GM23248 (cell line): Measurements from ENCODE around the gene BRD3.

Experiments used
- EZH2 ChIP-seq: fragments of 200-600 bp; sonication (generic); IDR thresholded peaks from 2 replicates; pipeline ENCODE4 v1.6.1; 2018; ENCODE audit warnings: antibody characterized with exemption, mild to moderate bottlenecking; ENCODE audit not compliant: insufficient read depth, poor library complexity, severe bottlenecking
- EZH2phosphoT487 ChIP-seq: fragments of 200-600 bp; sonication (generic); IDR thresholded peaks from 2 replicates; pipeline ENCODE4 v1.6.1; 2018; ENCODE audit warnings: antibody characterized with exemption, moderate library complexity, mild to moderate bottlenecking, low read depth; ENCODE audit not compliant: insufficient read depth

GRCh38 chr9:134011401-134011800 is 56.4 kb downstream of the BRD3 start:
- no peak for TF ChIP-seq EZH2
- TF ChIP-seq EZH2phosphoT487, result no peak
